ENCODE measurements around the gene BICDL1. TPM values are rescaled to one million over a fixed set of nuclear protein-coding genes. Genes with fewer than 3 reads are reported as not detected.

Gene BICDL1
- total RNA-seq, 4 donors from 2014 or later: 0.47 to 13.9 (median 1.2) TPM

DNA sequence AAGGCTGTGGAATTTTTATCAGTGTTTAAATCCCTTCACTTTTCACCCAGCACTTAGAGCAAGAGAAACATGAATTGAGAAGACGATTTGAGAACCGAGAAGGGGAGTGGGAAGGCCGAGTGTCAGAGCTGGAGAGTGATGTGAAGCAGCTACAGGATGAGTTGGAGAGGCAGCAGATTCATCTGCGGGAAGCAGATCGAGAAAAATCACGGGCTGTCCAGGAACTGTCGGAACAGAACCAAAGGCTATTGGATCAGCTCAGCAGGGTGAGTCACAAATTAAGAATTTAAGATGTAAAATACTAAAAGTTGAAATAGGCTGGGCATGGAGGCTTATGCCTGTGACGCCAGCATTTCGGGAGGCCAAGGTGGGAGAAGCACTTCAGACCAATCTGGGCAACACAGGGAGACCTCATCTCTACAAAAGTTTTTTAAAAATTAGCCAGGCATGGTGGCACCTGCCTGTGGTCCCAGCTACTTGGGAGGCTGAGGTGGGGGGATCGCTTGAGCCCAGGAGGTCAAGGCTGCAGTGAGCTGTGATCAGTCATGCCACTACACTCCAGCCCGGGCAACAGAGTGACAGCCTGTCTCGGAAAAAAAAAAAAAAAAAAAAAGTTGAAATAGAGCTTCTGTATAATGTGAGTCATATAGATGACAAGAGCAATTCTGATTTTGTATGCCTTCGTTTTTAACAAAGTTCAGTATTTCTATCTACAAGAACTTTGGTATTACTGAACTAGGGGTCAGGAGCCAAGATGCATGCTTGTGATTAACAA, 9.6 kb downstream of the BICDL1 start:
- no peak overlapping the region for H3K4me3 ChIP-seq
- H3K27ac ChIP-seq: no peak overlapping the region
- WGBS, 2 donors (ENCODE audit: low coverage in 1 of 2): 72 to 75% methylated on average over 3 to 13 of the region's 13 CpGs
- H3K36me3 ChIP-seq: no peaks in the 10 kb centered on the region
- no peaks in the 10 kb centered on the region for H3K4me1 ChIP-seq
- no peaks in the 10 kb centered on the region for H3K9me3 ChIP-seq
- peaks cover 31% of the 10 kb centered on the region for H3K27me3 ChIP-seq
- ATAC-seq: no peak
- TF ChIP-seq POLR2AphosphoS5 (IDR thresholded peaks at IDR 0.05) (no peak), POLR2A (IDR thresholded peaks at IDR 0.05) (no peak), EP300 (IDR thresholded peaks at IDR 0.05) (no peak)
- TF ChIP-seq, protein P1, sequence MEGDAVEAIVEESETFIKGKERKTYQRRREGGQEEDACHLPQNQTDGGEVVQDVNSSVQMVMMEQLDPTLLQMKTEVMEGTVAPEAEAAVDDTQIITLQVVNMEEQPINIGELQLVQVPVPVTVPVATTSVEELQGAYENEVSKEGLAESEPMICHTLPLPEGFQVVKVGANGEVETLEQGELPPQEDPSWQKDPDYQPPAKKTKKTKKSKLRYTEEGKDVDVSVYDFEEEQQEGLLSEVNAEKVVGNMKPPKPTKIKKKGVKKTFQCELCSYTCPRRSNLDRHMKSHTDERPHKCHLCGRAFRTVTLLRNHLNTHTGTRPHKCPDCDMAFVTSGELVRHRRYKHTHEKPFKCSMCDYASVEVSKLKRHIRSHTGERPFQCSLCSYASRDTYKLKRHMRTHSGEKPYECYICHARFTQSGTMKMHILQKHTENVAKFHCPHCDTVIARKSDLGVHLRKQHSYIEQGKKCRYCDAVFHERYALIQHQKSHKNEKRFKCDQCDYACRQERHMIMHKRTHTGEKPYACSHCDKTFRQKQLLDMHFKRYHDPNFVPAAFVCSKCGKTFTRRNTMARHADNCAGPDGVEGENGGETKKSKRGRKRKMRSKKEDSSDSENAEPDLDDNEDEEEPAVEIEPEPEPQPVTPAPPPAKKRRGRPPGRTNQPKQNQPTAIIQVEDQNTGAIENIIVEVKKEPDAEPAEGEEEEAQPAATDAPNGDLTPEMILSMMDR (IDR thresholded peaks at IDR 0.05): no peak

DNA sequence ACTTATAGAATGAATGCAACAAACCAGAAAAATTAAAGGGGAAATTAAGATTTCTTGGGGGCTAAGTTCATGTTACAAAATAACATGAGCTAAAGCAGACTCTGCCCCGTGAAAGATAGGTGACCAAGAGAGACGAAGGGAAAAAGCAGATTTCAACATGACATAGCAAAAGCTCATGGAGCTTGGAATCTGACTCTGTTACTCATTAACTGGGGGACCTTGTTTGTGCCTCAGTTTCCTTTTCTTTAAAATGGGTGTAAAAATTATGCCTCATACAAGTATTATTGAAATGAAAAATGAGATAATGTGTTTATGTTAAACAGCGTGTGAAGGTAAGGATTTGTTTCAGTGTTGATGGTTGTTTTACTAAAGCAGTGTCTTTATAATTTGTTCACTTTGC, 11.5 kb downstream of the BICDL1 start:
- H3K27me3 ChIP-seq: peaks cover 32% of the 10 kb centered on the region
- no peak overlapping the region for H3K4me3 ChIP-seq
- 77 to 80% methylated on average over 3 of the region's 3 CpGs for WGBS, 2 donors (ENCODE audit: low coverage in 1 of 2)
- ATAC-seq: no peak
- no peaks in the 10 kb centered on the region for H3K36me3 ChIP-seq
- H3K4me1 ChIP-seq: no peaks in the 10 kb centered on the region
- no peak for TF ChIP-seq POLR2A (IDR thresholded peaks at IDR 0.05)
- TF ChIP-seq, protein P1 (IDR thresholded peaks at IDR 0.05): no peak
- no peak for TF ChIP-seq EP300 (IDR thresholded peaks at IDR 0.05)
- no peak for TF ChIP-seq POLR2AphosphoS5 (IDR thresholded peaks at IDR 0.05)
- no peaks in the 10 kb centered on the region for H3K9me3 ChIP-seq
- no peak overlapping the region for H3K27ac ChIP-seq

DNA sequence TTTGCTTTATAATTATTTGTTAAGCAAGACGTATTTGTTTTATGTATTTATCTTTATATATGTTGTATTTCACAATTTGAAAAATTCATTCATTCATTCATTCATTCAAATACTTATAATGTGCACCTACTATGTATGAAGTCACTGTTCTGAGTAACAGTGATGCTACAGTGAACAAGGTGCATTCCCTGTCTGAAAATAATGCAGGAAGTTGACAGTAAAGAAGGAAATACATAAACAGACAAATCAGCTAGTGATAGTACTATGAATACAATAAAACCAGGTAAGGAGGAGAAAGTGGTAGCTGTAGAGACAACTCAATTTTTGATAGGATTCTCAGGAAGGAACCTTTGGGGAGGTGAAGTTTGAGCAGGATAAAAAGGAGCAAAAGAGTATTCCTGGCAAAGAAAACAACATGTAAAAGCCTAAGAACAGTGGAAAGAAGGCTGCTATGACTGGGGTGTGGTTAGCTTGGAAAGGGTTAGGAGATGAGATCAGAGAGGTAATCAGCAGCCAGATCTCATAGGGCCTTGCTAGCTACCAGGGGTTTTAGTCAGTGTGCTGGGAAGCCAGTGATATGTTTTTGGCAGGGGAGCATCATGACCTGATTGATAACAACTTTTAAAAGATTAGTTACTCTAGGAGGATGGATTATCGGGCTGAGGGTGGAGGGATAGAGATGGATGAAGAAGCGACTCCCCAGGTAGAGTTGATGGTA, 17.4 kb downstream of the BICDL1 start:
- ATAC-seq: no peak
- no peak for TF ChIP-seq POLR2A (IDR thresholded peaks at IDR 0.05)
- no peak for TF ChIP-seq EP300 (IDR thresholded peaks at IDR 0.05)
- TF ChIP-seq POLR2AphosphoS5 (IDR thresholded peaks at IDR 0.05): no peak
- TF ChIP-seq, protein P1 (IDR thresholded peaks at IDR 0.05): no peak
- H3K36me3 ChIP-seq: no peaks in the 10 kb centered on the region
- H3K27me3 ChIP-seq: peaks cover 18% of the 10 kb centered on the region
- no peak overlapping the region for H3K27ac ChIP-seq
- WGBS, 2 donors (ENCODE audit: low coverage in 1 of 2): 37 to 61% methylated on average over 3 of the region's 3 CpGs
- H3K4me1 ChIP-seq: no peaks in the 10 kb centered on the region
- no peaks in the 10 kb centered on the region for H3K9me3 ChIP-seq
- H3K4me3 ChIP-seq: no peak overlapping the region

DNA sequence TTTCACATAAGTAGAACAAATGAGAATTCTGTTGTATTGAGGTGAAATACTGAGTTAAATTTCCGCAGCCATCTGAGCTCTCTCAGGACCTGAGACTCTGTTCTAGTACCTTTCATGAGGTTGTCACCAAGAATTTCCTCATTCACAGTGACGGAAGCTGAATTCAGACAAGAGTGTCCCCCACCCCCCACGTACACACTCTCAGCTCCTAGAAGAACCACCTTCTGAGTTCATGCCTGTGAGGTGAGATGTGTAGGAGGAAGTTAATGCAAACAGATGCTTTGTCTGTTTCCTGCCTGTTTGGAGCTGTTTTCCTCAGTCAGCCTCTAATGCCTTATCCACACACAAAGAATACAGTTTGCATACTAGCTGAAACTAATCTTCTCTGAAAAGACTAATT, 18.2 kb downstream of the BICDL1 start:
- Histone ChIP-seq H3K4me3 (no peak overlapping the region), H3K4me1 (no peaks in the 10 kb centered on the region), H3K36me3 (no peaks in the 10 kb centered on the region), H3K9me3 (no peaks in the 10 kb centered on the region), H3K27ac (no peak overlapping the region), H3K27me3 (peaks cover 18% of the 10 kb centered on the region)
- ATAC-seq: no peak
- WGBS, 2 donors (ENCODE audit: low coverage in 1 of 2): 43 to 83% methylated on average over 2 to 3 of the region's 3 CpGs
- no peak for TF ChIP-seq POLR2AphosphoS5 (IDR thresholded peaks at IDR 0.05)
- TF ChIP-seq POLR2A (IDR thresholded peaks at IDR 0.05): no peak
- TF ChIP-seq EP300 (IDR thresholded peaks at IDR 0.05): no peak
- TF ChIP-seq, protein P1 (IDR thresholded peaks at IDR 0.05): no peak
